Esophagus squamous epithelium (tissue), 4 donors: ENCODE data around the gene EBNA1BP2.

Experiments used
- CTCF ChIP-seq, 6 experiments: fragments of 450-650 bp in 4 of 6; fragments of 200-600 bp in 2 of 6; sonication (generic) in 2 of 6; IDR thresholded peaks; one replicate each; pipeline ENCODE4 v1.5.1; 2016 to 2019; ENCODE audit warnings: antibody characterized with exemption in 6 of 6, mild to moderate bottlenecking in 4 of 6, moderate library complexity in 4 of 6
- POLR2A ChIP-seq, 4 donors: fragments of 450-650 bp; IDR thresholded peaks; one replicate each; pipeline ENCODE4 v1.6.1; 2017; ENCODE audit warnings: antibody characterized with exemption in 4 of 4, mild to moderate bottlenecking in 4 of 4, moderate library complexity in 3 of 4

GRCh38 chr1:43121256-43121900 is 50.7 kb downstream of the EBNA1BP2 start:
- no peak for TF ChIP-seq CTCF (IDR thresholded peaks at IDR 0.05)
- no peak for TF ChIP-seq POLR2A (IDR thresholded peaks at IDR 0.05)
